ENCODE data around the gene ZNF133. TPM values are rescaled to one million over a fixed set of nuclear protein-coding genes. Genes with fewer than 3 reads are reported as not detected.

The ZNF133 gene
- total RNA-seq, 2 experiments from 2014 or later: 5.9 to 6.5 TPM

DNA sequence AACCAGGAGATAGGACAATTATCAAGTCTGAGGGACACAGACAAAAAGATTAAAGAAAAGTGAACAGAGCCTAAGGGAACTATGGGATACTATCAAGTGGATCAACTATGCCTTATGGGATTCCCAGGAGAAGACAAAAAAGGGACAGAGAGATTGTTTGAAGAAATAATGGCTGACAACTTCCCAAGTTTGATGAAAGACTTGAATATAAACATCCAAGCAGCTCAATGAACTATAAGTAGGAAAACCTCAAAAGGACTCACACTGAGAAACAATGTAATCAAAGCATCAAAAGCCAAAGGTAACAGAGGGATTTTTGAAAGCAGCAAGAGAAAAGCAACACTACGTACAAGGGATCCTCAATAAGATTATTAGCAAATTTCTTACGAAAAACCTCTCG is 11.0 kb downstream of the ZNF133 start:
- no peaks in the 10 kb centered on the region for H3K9me2 ChIP-seq (ENCODE audit: insufficient read depth, low read length)
- intact Hi-C loops (cut with micrococcal nuclease; ENCODE audit: unreplicated experiment): no loop called here
- no peak overlapping the region for H3K27ac ChIP-seq (ENCODE audit: low read depth, low read length, poor library complexity, severe bottlenecking)
- H3K4me1 ChIP-seq (ENCODE audit: insufficient read depth, low read length, poor library complexity, severe bottlenecking): no peaks in the 10 kb centered on the region
- POLR2A ChIA-PET: no interaction called here
- no peaks in the 10 kb centered on the region for H3K79me2 ChIP-seq (ENCODE audit: insufficient read depth, low read depth, low read length)
- BruUV-seq (replicated peaks): no TSS peak
- no peak overlapping the region for H2AFZ ChIP-seq (ENCODE audit: low read length)
- DNase-seq (ENCODE audit: low spot score): no peak
- TF ChIP-seq, protein P1, sequence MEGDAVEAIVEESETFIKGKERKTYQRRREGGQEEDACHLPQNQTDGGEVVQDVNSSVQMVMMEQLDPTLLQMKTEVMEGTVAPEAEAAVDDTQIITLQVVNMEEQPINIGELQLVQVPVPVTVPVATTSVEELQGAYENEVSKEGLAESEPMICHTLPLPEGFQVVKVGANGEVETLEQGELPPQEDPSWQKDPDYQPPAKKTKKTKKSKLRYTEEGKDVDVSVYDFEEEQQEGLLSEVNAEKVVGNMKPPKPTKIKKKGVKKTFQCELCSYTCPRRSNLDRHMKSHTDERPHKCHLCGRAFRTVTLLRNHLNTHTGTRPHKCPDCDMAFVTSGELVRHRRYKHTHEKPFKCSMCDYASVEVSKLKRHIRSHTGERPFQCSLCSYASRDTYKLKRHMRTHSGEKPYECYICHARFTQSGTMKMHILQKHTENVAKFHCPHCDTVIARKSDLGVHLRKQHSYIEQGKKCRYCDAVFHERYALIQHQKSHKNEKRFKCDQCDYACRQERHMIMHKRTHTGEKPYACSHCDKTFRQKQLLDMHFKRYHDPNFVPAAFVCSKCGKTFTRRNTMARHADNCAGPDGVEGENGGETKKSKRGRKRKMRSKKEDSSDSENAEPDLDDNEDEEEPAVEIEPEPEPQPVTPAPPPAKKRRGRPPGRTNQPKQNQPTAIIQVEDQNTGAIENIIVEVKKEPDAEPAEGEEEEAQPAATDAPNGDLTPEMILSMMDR (conservative IDR thresholded peaks at IDR 0.05; ENCODE audit: low read length): no peak
- TF ChIP-seq EZH2phosphoT487 (IDR thresholded peaks at IDR 0.05; ENCODE audit: borderline replicate concordance, low read depth, low read length): no peak
- CTCF ChIA-PET (ENCODE audit: unreplicated experiment): no interaction called here
- no peak overlapping the region for H3K4me2 ChIP-seq (ENCODE audit: low read length)
- H3K36me3 ChIP-seq (ENCODE audit: insufficient read depth, low read length): no peaks in the 10 kb centered on the region
- H3K4me3 ChIP-seq (ENCODE audit: low read depth, low read length, poor library complexity, severe bottlenecking): no peak overlapping the region
- H3K9me3 ChIP-seq (ENCODE audit: low read length): no peaks in the 10 kb centered on the region; the same call in 1 of the 2 replicates
- H4K20me1 ChIP-seq (ENCODE audit: insufficient read depth, low read length): no peaks in the 10 kb centered on the region

- Histone ChIP-seq H3K4me1 (ENCODE audit: insufficient read depth, low read length, poor library complexity, severe bottlenecking) (no peaks in the 10 kb centered on the region), H4K20me1 (ENCODE audit: insufficient read depth, low read length) (no peaks in the 10 kb centered on the region), H3K36me3 (ENCODE audit: insufficient read depth, low read length) (no peaks in the 10 kb centered on the region), H2AFZ (ENCODE audit: low read length) (no peak overlapping the region), H3K4me3 (ENCODE audit: low read depth, low read length, poor library complexity, severe bottlenecking) (no peak overlapping the region), H3K9me2 (ENCODE audit: insufficient read depth, low read length) (no peaks in the 10 kb centered on the region), H3K9me3 (ENCODE audit: low read length) (no peaks in the 10 kb centered on the region), H3K4me2 (ENCODE audit: low read length) (no peak overlapping the region), H3K79me2 (ENCODE audit: insufficient read depth, low read depth, low read length) (no peaks in the 10 kb centered on the region), H3K27ac (ENCODE audit: low read depth, low read length, poor library complexity, severe bottlenecking) (no peak overlapping the region)
- no TSS peak for BruUV-seq (replicated peaks)
- POLR2A ChIA-PET: interaction anchor here (0.6 to 1.3 kb wide), 2 partner anchors 16 to 189 kb away, joined by 5 to 7 read pairs; partner anchors contain the start of gene ZNF133
- CTCF ChIA-PET (ENCODE audit: unreplicated experiment): interaction anchor here (0.5 kb wide), 1 partner anchor 212 kb away, joined by 3 read pairs; no protein-coding TSS in a partner anchor
- TF ChIP-seq, protein P1 (conservative IDR thresholded peaks at IDR 0.05; ENCODE audit: low read length): peak; percentile 63
- TF ChIP-seq EZH2phosphoT487 (IDR thresholded peaks at IDR 0.05; ENCODE audit: borderline replicate concordance, low read depth, low read length): no peak
- no peak for DNase-seq (ENCODE audit: low spot score)
- intact Hi-C loops (cut with micrococcal nuclease; ENCODE audit: unreplicated experiment): no loop called here
Observed at GRCh38 chr20:18304618-18305017, 16.3 kb downstream of the ZNF133 start.

- H3K4me1 ChIP-seq (ENCODE audit: insufficient read depth, low read length, poor library complexity, severe bottlenecking): no peaks in the 10 kb centered on the region
- ChIA-PET POLR2A (no interaction called here), CTCF (ENCODE audit: unreplicated experiment) (interaction anchor here (1.0 kb wide), 1 partner anchor 19 kb away, joined by 5 read pairs; the partner anchor contains the start of gene ZNF133)
- DNase-seq (ENCODE audit: low spot score): no peak
- no peak overlapping the region for H3K4me3 ChIP-seq (ENCODE audit: low read depth, low read length, poor library complexity, severe bottlenecking)
- H3K4me2 ChIP-seq (ENCODE audit: low read length): no peak overlapping the region
- no peak for TF ChIP-seq EZH2phosphoT487 (IDR thresholded peaks at IDR 0.05; ENCODE audit: borderline replicate concordance, low read depth, low read length)
- TF ChIP-seq, protein P1 (conservative IDR thresholded peaks at IDR 0.05; ENCODE audit: low read length): no peak
- no peak overlapping the region for H2AFZ ChIP-seq (ENCODE audit: low read length)
- H4K20me1 ChIP-seq (ENCODE audit: insufficient read depth, low read length): no peaks in the 10 kb centered on the region
- H3K9me3 ChIP-seq (ENCODE audit: low read length): no peaks in the 10 kb centered on the region
- no peaks in the 10 kb centered on the region for H3K36me3 ChIP-seq (ENCODE audit: insufficient read depth, low read length)
- no peaks in the 10 kb centered on the region for H3K79me2 ChIP-seq (ENCODE audit: insufficient read depth, low read depth, low read length)
- H3K27ac ChIP-seq (ENCODE audit: low read depth, low read length, poor library complexity, severe bottlenecking): no peak overlapping the region
- no peaks in the 10 kb centered on the region for H3K9me2 ChIP-seq (ENCODE audit: insufficient read depth, low read length)
- intact Hi-C loops (cut with micrococcal nuclease; ENCODE audit: unreplicated experiment): no loop called here
- BruUV-seq (replicated peaks): no TSS peak
Observed at GRCh38 chr20:18307301-18307700, 19.0 kb downstream of the ZNF133 start.

Data from OCI-LY7 (cell line).